ENCODE measurements around the gene SNX25.

Gene SNX25

DNA sequence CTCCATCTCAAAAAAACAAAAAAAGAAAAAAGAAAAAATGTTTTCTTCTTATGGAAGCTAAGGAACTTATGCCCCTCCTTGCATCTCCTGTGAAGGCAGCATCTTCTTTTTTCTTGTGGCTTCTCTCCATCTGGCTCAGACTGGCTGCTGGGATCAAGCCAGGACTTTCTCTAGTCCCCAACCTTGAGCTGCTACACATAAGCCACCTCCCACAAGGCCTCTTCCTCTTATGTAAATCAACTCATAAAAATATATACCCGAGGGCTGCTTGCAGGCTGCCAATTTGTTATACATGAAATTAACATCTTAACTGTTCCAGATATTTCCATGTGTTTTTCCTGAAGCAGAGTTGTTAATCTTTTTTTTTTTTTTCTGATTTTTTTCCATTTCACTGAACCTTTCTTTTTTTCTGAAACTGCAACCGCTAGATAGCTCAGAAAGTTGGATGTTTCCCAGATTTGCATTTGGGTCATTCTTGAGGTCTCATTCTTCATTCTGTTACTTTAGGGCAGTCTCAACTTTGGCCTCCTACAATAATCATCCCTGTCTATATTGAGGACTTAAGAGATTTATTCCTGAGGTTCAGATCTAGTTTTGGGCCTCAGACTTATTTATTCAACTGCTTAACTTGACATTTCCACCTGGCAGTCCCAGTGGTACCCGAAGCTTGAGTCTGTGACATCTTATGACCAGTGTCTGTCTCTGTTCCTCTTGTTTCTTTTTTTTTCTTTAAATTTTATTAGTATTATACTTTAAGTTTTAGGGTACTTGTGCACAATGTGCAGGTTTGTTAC is 10.3 kb downstream of the SNX25 start:
- Histone ChIP-seq H3K4me1 (ENCODE audit: control insufficient read depth, insufficient read depth, low read length) (peaks cover 17% of the 10 kb centered on the region; the same call in 1 of the 2 replicates), H3K27ac (ENCODE audit: low read depth, low read length) (no peak overlapping the region), H3K27me3 (ENCODE audit: control insufficient read depth, insufficient read depth, low read length) (no peaks in the 10 kb centered on the region), H3K4me3 (ENCODE audit: low read depth, low read length) (no peak overlapping the region), H3K9me3 (ENCODE audit: control insufficient read depth, insufficient read depth, low read length) (no peaks in the 10 kb centered on the region), H3K36me3 (ENCODE audit: control insufficient read depth, insufficient read depth, low read length) (no peaks in the 10 kb centered on the region), H3K9ac (ENCODE audit: low read depth, low read length) (no peak overlapping the region)

DNA sequence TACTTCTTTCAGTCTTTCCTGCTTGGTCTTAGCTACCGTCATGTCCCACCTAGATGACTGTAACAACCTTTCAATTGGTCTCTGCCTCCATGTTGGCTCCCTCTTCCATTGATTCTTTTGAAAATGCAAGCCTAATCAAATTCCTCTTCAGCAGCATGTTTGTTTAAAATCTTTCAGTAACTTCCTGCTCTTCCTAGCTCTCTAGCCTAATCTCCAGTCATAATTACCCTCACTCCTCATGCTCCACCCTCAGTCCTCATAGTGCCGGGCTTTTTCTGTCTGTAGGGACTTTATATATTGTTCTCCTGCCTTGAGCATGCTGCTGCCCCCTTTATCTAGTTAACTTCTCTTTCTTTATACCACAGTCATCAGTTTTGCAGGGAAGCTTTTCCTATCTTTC is 12.1 kb downstream of the SNX25 start:
- H3K27ac ChIP-seq (ENCODE audit: low read depth, low read length) = no peak overlapping the region
- H3K4me1 ChIP-seq (ENCODE audit: control insufficient read depth, insufficient read depth, low read length) = peaks cover 11% of the 10 kb centered on the region; the same call in 1 of the 2 replicates
- H3K4me3 ChIP-seq (ENCODE audit: low read depth, low read length) = no peak overlapping the region
- H3K9me3 ChIP-seq (ENCODE audit: control insufficient read depth, insufficient read depth, low read length) = no peaks in the 10 kb centered on the region
- H3K27me3 ChIP-seq (ENCODE audit: control insufficient read depth, insufficient read depth, low read length) = no peaks in the 10 kb centered on the region
- no peaks in the 10 kb centered on the region for H3K36me3 ChIP-seq (ENCODE audit: control insufficient read depth, insufficient read depth, low read length)
- no peak overlapping the region for H3K9ac ChIP-seq (ENCODE audit: low read depth, low read length)

DNA sequence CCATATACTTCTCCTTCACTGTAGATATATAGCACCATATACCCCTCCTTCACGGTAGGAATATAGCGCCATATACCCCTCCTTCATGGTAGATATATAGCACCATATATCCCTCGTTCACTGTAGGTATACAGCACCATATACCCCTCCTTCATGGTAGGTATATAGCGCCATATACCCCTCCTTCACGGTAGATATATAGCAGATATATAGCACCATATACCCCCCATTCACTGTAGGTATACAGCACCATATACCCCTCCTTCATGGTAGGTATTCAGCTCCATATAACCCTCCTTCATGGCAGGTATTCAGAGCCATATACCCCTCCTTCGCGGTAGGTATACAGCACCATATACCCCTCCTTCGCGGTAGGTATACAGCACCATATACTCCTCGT is 12.5 kb downstream of the SNX25 start:
- Histone ChIP-seq H3K4me3 (ENCODE audit: low read depth, low read length) (no peak overlapping the region), H3K4me1 (ENCODE audit: control insufficient read depth, insufficient read depth, low read length) (peaks cover 9% of the 10 kb centered on the region; the same call in 1 of the 2 replicates), H3K27ac (ENCODE audit: low read depth, low read length) (no peak overlapping the region)

DNA sequence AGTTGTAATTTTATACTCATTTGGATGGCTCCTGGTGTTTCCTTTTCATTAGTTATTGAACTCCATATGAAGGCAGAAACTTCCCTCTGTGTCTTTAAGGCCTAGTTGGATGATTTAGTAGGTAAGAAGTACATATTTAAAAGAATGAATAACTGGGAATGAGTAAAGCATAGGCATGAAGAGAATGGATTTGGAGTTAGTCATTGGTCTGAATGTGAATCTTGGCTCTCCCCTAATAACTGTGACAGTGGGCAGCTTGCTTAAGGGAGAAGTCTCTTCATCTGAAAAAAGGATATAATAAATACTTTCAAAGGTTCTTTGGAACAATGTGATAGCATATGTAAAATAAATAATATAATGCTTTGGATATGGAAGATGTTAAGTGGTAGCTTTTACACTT is 13.2 kb downstream of the SNX25 start:
- H3K36me3 ChIP-seq (ENCODE audit: control insufficient read depth, insufficient read depth, low read length) = no peaks in the 10 kb centered on the region
- no peaks in the 10 kb centered on the region for H3K9me3 ChIP-seq (ENCODE audit: control insufficient read depth, insufficient read depth, low read length)
- no peak overlapping the region for H3K27ac ChIP-seq (ENCODE audit: low read depth, low read length)
- H3K4me3 ChIP-seq (ENCODE audit: low read depth, low read length) = no peak overlapping the region
- H3K27me3 ChIP-seq (ENCODE audit: control insufficient read depth, insufficient read depth, low read length) = no peaks in the 10 kb centered on the region
- H3K4me1 ChIP-seq (ENCODE audit: control insufficient read depth, insufficient read depth, low read length) = 0 out of 2 replicates have a peak, but pooled peaks cover 2% of the 10 kb centered on the region
- H3K9ac ChIP-seq (ENCODE audit: low read depth, low read length) = no peak overlapping the region

More for the DNA sequence above, 12.5 kb downstream of the SNX25 start:
- H3K9ac ChIP-seq (ENCODE audit: low read depth, low read length) = no peak overlapping the region
- no peaks in the 10 kb centered on the region for H3K27me3 ChIP-seq (ENCODE audit: control insufficient read depth, insufficient read depth, low read length)
- no peaks in the 10 kb centered on the region for H3K9me3 ChIP-seq (ENCODE audit: control insufficient read depth, insufficient read depth, low read length)
- H3K36me3 ChIP-seq (ENCODE audit: control insufficient read depth, insufficient read depth, low read length) = no peaks in the 10 kb centered on the region

DNA sequence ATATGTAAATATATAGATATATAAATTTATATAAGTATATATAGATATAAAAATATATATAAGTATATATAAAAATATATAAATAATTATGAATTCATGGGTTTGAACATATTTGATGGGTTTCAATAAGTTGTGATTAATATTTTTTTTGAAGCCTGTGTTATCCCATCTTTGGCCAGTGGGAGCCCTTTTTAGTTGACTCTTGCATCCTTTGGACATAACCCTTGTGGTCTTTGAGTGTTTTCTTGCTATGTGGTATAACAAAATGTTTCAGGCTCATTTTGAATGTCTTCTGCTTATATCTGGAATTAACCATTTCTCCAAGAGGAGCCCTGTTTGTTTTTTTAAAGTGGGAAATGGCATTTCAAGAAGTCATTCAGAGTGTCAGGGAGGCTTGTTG is 15.2 kb downstream of the SNX25 start:
- Histone ChIP-seq H3K27me3 (ENCODE audit: control insufficient read depth, insufficient read depth, low read length) (no peaks in the 10 kb centered on the region), H3K4me1 (ENCODE audit: control insufficient read depth, insufficient read depth, low read length) (no peaks in the 10 kb centered on the region), H3K9ac (ENCODE audit: low read depth, low read length) (no peak overlapping the region)

DNA sequence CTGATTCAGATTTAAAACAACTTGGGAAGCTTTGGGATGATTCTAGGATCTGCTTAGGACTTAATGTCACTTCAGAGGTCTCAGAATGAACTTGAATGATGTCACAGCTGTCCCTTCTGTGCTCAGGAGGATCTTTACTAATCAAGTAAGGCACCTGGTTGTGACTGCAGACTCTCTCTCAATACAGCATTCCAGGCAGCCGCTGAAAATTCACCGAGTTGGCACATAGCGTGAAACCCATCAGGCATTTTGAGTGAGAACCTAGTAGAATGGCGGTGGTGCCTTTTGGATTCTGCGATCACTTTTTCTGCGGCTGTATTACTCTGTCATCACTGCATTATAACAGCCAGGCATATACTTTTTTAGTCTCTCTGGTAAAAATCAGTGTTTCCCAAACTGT is 16.5 kb downstream of the SNX25 start:
- no peaks in the 10 kb centered on the region for H3K27me3 ChIP-seq (ENCODE audit: control insufficient read depth, insufficient read depth, low read length)
- no peak overlapping the region for H3K27ac ChIP-seq (ENCODE audit: low read depth, low read length)
- H3K9ac ChIP-seq (ENCODE audit: low read depth, low read length) = no peak overlapping the region
- H3K36me3 ChIP-seq (ENCODE audit: control insufficient read depth, insufficient read depth, low read length) = no peaks in the 10 kb centered on the region
- no peaks in the 10 kb centered on the region for H3K9me3 ChIP-seq (ENCODE audit: control insufficient read depth, insufficient read depth, low read length)
- H3K4me3 ChIP-seq (ENCODE audit: low read depth, low read length) = no peak overlapping the region
- H3K4me1 ChIP-seq (ENCODE audit: control insufficient read depth, insufficient read depth, low read length) = no peaks in the 10 kb centered on the region

More for the DNA sequence above, 15.2 kb downstream of the SNX25 start:
- Histone ChIP-seq H3K36me3 (ENCODE audit: control insufficient read depth, insufficient read depth, low read length) (no peaks in the 10 kb centered on the region), H3K9me3 (ENCODE audit: control insufficient read depth, insufficient read depth, low read length) (no peaks in the 10 kb centered on the region), H3K4me3 (ENCODE audit: low read depth, low read length) (no peak overlapping the region), H3K27ac (ENCODE audit: low read depth, low read length) (no peak overlapping the region)

DNA sequence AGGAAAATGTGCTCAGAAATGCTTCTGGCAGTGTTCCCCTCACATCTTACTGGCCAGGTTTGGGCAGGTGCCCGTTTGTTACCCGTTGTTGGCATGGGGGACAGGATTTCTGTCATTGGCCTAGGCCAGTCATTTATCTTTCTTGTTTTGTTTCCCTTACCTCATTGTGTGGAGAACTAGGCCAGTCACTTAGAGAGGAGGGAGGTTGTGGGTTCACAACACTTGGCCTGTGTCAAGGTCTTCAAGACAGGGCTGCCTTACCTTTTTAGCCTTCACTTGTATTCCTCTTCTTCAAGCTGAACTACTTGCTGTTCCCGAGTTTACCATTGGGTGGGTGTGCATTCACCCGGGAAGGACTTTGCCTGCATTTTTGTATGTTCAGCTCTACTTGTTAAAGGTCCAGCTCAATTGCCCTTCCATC is 17.7 kb downstream of the SNX25 start:
- H3K36me3 ChIP-seq (ENCODE audit: control insufficient read depth, insufficient read depth, low read length) = no peaks in the 10 kb centered on the region
- H3K9me3 ChIP-seq (ENCODE audit: control insufficient read depth, insufficient read depth, low read length) = no peaks in the 10 kb centered on the region
- H3K4me1 ChIP-seq (ENCODE audit: control insufficient read depth, insufficient read depth, low read length) = no peaks in the 10 kb centered on the region
- H3K4me3 ChIP-seq (ENCODE audit: low read depth, low read length) = no peak overlapping the region
- no peak overlapping the region for H3K9ac ChIP-seq (ENCODE audit: low read depth, low read length)
- no peaks in the 10 kb centered on the region for H3K27me3 ChIP-seq (ENCODE audit: control insufficient read depth, insufficient read depth, low read length)
- no peak overlapping the region for H3K27ac ChIP-seq (ENCODE audit: low read depth, low read length)

DNA sequence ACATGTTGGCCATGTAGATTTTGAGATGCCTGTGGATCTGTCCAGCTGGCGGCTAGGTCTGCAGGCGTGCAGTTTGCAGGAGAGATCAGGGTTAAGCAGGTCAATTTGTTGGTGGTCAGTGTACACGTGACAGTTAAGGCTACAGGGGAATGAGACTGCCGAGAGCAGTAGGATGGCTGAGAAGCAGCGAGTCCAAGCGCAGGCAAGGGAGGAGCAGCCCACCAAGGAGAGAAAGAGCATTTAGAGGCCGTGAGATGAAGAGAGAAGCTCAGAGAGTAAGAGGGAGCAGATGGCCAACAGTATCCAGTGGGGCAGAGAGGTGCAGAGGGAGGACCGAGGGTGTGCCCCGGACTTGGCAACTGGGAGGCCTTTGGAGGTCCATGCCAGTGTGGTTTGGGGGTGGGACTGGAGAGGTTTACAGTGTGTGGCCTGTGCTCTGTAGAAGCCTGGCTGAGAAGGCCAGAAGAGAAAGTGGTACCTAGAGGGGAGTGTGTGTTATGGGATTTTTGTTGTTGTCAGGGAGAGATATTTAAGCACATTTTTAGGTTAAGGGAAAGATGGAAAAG is 18.4 kb downstream of the SNX25 start:
- no peak overlapping the region for H3K4me3 ChIP-seq (ENCODE audit: low read depth, low read length)
- H3K27me3 ChIP-seq (ENCODE audit: control insufficient read depth, insufficient read depth, low read length) = no peaks in the 10 kb centered on the region
- no peak overlapping the region for H3K9ac ChIP-seq (ENCODE audit: low read depth, low read length)
- no peak overlapping the region for H3K27ac ChIP-seq (ENCODE audit: low read depth, low read length)
- no peaks in the 10 kb centered on the region for H3K4me1 ChIP-seq (ENCODE audit: control insufficient read depth, insufficient read depth, low read length)
- H3K9me3 ChIP-seq (ENCODE audit: control insufficient read depth, insufficient read depth, low read length) = no peaks in the 10 kb centered on the region
- no peaks in the 10 kb centered on the region for H3K36me3 ChIP-seq (ENCODE audit: control insufficient read depth, insufficient read depth, low read length)

DNA sequence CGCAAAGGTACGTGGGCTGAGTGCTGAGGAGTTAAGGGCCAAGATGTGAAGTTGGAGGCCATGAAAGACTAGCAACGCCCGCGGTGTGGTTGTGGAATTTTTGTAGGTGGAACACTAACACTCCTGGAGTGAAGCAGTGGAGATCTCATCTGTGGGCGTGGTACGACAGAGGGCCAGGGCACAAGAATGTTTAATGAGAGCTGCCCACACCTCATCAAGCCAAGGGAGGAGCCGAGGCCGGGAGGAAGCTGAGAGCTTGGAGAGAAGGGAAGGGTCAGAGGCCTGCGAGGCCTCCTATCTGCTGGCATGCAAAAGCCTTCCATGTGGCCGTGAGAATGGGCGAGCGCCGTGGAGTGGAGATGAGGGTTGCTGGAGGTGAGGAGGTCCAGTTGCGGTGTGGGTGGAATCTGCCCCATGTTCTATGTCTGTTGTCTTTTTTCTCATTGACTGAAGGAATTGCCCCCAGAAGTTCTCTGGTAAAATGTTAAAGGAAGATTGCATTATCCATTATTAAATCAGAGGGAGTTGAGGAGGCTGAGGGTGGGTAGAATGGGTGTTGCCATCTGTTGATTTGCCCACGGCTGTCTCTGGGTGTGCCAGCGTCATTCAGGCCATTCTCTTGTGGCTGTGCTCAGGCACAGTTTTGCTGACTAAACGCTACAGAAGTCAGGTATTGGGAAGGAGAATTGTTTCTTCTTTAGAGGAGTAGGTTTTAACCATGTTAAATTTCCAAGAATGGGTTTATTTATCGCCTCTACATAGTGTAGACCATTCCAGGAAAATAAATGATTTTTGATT is 19.8 kb downstream of the SNX25 start:
- Histone ChIP-seq H3K36me3 (ENCODE audit: control insufficient read depth, insufficient read depth, low read length) (no peaks in the 10 kb centered on the region), H3K27me3 (ENCODE audit: control insufficient read depth, insufficient read depth, low read length) (no peaks in the 10 kb centered on the region), H3K4me1 (ENCODE audit: control insufficient read depth, insufficient read depth, low read length) (no peaks in the 10 kb centered on the region), H3K9me3 (ENCODE audit: control insufficient read depth, insufficient read depth, low read length) (no peaks in the 10 kb centered on the region), H3K9ac (ENCODE audit: low read depth, low read length) (no peak overlapping the region), H3K4me3 (ENCODE audit: low read depth, low read length) (no peak overlapping the region), H3K27ac (ENCODE audit: low read depth, low read length) (no peak overlapping the region)

DNA sequence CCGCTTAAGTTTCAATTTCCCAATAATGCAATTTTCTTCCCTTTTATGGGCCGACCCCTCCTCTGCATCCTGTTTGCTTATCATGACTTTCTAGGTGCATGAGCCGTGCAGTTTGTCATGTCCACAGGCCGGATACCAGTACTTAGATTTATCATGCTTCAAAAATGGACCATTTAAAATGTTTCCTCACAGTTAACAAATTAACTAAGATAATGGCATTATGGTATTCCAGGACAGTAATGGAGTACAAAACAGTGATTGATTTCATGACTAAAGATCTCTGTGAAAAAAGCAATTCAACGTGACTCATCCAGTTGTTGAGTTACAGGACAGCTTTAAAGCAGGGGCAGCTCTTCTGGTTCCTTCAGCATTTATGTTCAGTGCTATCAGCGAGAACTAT is 23.0 kb downstream of the SNX25 start:
- Histone ChIP-seq H3K36me3 (ENCODE audit: control insufficient read depth, insufficient read depth, low read length) (no peaks in the 10 kb centered on the region), H3K27ac (ENCODE audit: low read depth, low read length) (no peak overlapping the region), H3K4me1 (ENCODE audit: control insufficient read depth, insufficient read depth, low read length) (no peaks in the 10 kb centered on the region), H3K27me3 (ENCODE audit: control insufficient read depth, insufficient read depth, low read length) (no peaks in the 10 kb centered on the region), H3K4me3 (ENCODE audit: low read depth, low read length) (no peak overlapping the region), H3K9me3 (ENCODE audit: control insufficient read depth, insufficient read depth, low read length) (no peaks in the 10 kb centered on the region), H3K9ac (ENCODE audit: low read depth, low read length) (no peak overlapping the region)
